D341Med (cell line): ENCODE results near the gene ALLC.

Source experiments
- DNase-seq: peaks from one replicate; pipeline ENCODE4 v3.0.0; 2012; ENCODE audit warnings: low spot score

ALLC gene

DNA sequence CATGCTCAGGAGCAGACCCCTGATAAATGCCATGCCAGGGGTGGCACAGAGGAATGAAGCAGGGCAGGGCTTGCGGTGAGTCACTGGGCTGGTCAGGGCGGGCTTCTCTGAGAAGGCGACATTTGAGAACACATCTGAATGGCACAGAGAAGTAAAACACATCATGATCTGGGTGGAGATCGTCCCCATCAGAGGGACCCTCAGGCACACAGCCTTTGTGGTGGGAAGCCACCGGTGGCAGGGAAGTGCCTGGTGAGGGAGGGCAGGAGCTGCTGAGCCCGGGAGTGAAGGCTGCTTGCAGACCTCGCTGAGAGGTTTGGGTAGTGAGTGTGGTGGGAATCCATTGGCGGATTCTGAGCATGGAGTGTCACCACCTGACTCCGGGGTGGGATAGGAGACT lies 89.8 kb downstream of the ALLC start:
- DNase-seq = no peak

GRCh38 chr2:3749201-3749600 lies 91.2 kb downstream of the ALLC start:
- DNase-seq = no peak

- no peak for DNase-seq
These were observed 93.3 kb downstream of the ALLC start for GRCh38 chr2:3751251-3751650.

DNA sequence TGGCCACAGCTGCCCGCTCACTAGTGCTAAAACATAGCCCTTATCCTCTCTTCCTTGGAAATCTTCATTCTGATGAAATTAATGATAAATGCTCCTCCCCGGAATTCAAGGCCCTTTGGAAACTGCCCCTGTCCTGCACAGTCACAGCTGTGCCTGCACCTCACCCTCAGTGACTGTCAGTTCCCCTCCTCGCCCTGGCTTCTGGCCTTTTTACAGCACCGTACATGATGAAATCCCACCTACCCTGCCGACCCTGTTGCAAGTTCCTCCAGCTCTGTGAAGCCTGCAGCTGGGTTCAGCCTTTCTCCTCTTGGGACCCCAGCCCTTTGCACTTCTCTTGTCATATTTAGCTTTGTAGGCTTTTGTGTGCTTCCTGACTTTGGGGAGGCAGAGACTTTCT lies 93.8 kb downstream of the ALLC start:
- no peak for DNase-seq
